Measurements from ENCODE around the gene CBL. TPM values are rescaled to one million over a fixed set of nuclear protein-coding genes. Genes with fewer than 3 reads are reported as not detected.

CBL gene
- total RNA-seq, 1 experiment from 2014 or later = 5.8 TPM

- in situ Hi-C loops (cut with HindIII; ENCODE audit: low pct_unique_long_range_greater_than_20kb, low sequenced_read_pairs) = no loop called here
- no peak for DNase-seq (ENCODE audit: low read depth, low spot score)
Measured at GRCh38 chr11:119290894-119291497, 84.9 kb downstream of the CBL start.

GRCh38 chr11:119293461-119293860 is 87.3 kb downstream of the CBL start:
- in situ Hi-C loops (cut with HindIII; ENCODE audit: low pct_unique_long_range_greater_than_20kb, low sequenced_read_pairs) = no loop called here
- no peak for DNase-seq (ENCODE audit: low read depth, low spot score)

- DNase-seq (ENCODE audit: low read depth, low spot score) = no peak
- in situ Hi-C loops (cut with HindIII; ENCODE audit: low pct_unique_long_range_greater_than_20kb, low sequenced_read_pairs) = no loop called here
Measured at GRCh38 chr11:119295178-119295577, 89.0 kb downstream of the CBL start.

- no peak for DNase-seq (ENCODE audit: low read depth, low spot score)
- in situ Hi-C loops (cut with HindIII; ENCODE audit: low pct_unique_long_range_greater_than_20kb, low sequenced_read_pairs) = no loop called here
Measured at GRCh38 chr11:119297938-119298337, 91.8 kb downstream of the CBL start.

GRCh38 chr11:119298726-119299125 is 92.6 kb downstream of the CBL start:
- in situ Hi-C loops (cut with HindIII; ENCODE audit: low pct_unique_long_range_greater_than_20kb, low sequenced_read_pairs) = no loop called here
- no peak for DNase-seq (ENCODE audit: low read depth, low spot score)

GRCh38 chr11:119299416-119299815 is 93.3 kb downstream of the CBL start:
- in situ Hi-C loops (cut with HindIII; ENCODE audit: low pct_unique_long_range_greater_than_20kb, low sequenced_read_pairs) = no loop called here
- DNase-seq (ENCODE audit: low read depth, low spot score) = no peak

GRCh38 chr11:119300198-119300964 is 94.2 kb downstream of the CBL start:
- in situ Hi-C loops (cut with HindIII; ENCODE audit: low pct_unique_long_range_greater_than_20kb, low sequenced_read_pairs) = no loop called here
- DNase-seq (ENCODE audit: low read depth, low spot score) = no peak

- no peak for DNase-seq (ENCODE audit: low read depth, low spot score)
- in situ Hi-C loops (cut with HindIII; ENCODE audit: low pct_unique_long_range_greater_than_20kb, low sequenced_read_pairs) = no loop called here
Measured at GRCh38 chr11:119303227-119303718, 97.1 kb downstream of the CBL start.

- in situ Hi-C loops (cut with HindIII; ENCODE audit: low pct_unique_long_range_greater_than_20kb, low sequenced_read_pairs) = no loop called here
Measured at GRCh38 chr11:119305556-119306372, 99.6 kb downstream of the CBL start.

GRCh38 chr11:119306373-119306890 is 100.3 kb downstream of the CBL start:
- peak; percentile 73 for DNase-seq (ENCODE audit: low read depth, low spot score)
- in situ Hi-C loops (cut with HindIII; ENCODE audit: low pct_unique_long_range_greater_than_20kb, low sequenced_read_pairs) = no loop called here

More at GRCh38 chr11:119305556-119306372, 99.6 kb downstream of the CBL start:
- DNase-seq (ENCODE audit: low read depth, low spot score) = no peak

GRCh38 chr11:119307219-119307618 is 101.1 kb downstream of the CBL start:
- DNase-seq (ENCODE audit: low read depth, low spot score) = peak; percentile 45
- in situ Hi-C loops (cut with HindIII; ENCODE audit: low pct_unique_long_range_greater_than_20kb, low sequenced_read_pairs) = no loop called here

- DNase-seq (ENCODE audit: low read depth, low spot score) = no peak
- in situ Hi-C loops (cut with HindIII; ENCODE audit: low pct_unique_long_range_greater_than_20kb, low sequenced_read_pairs) = no loop called here
Measured at GRCh38 chr11:119307974-119308373, 101.8 kb downstream of the CBL start.

- in situ Hi-C loops (cut with HindIII; ENCODE audit: low pct_unique_long_range_greater_than_20kb, low sequenced_read_pairs) = no loop called here
- DNase-seq (ENCODE audit: low read depth, low spot score) = no peak
Measured at GRCh38 chr11:119309411-119309810, 103.3 kb downstream of the CBL start.

- in situ Hi-C loops (cut with HindIII; ENCODE audit: low pct_unique_long_range_greater_than_20kb, low sequenced_read_pairs) = no loop called here
- no peak for DNase-seq (ENCODE audit: low read depth, low spot score)
Measured at GRCh38 chr11:119309953-119310681, 104.0 kb downstream of the CBL start.

- no peak for DNase-seq (ENCODE audit: low read depth, low spot score)
- in situ Hi-C loops (cut with HindIII; ENCODE audit: low pct_unique_long_range_greater_than_20kb, low sequenced_read_pairs) = no loop called here
Measured at GRCh38 chr11:119310682-119311052, 104.5 kb downstream of the CBL start.

GRCh38 chr11:119314726-119315125 is 108.6 kb downstream of the CBL start:
- in situ Hi-C loops (cut with HindIII; ENCODE audit: low pct_unique_long_range_greater_than_20kb, low sequenced_read_pairs) = no loop called here
- DNase-seq (ENCODE audit: low read depth, low spot score) = no peak

GRCh38 chr11:119315131-119316015 is 109.2 kb downstream of the CBL start:
- in situ Hi-C loops (cut with HindIII; ENCODE audit: low pct_unique_long_range_greater_than_20kb, low sequenced_read_pairs) = no loop called here
- peak; percentile 88 for DNase-seq (ENCODE audit: low read depth, low spot score)

All from SK-MEL-5 (cell line).